HG03095 (cell line): ENCODE results near the gene GRIN3A.

Experiments used
- ATAC-seq: cut with Tn5 transposase; IDR thresholded peaks from one replicate; pipeline ENCODE4 v1.9.1; 2021; ENCODE audit warnings: moderate library complexity; ENCODE audit not compliant: unreplicated experiment

Gene GRIN3A

DNA sequence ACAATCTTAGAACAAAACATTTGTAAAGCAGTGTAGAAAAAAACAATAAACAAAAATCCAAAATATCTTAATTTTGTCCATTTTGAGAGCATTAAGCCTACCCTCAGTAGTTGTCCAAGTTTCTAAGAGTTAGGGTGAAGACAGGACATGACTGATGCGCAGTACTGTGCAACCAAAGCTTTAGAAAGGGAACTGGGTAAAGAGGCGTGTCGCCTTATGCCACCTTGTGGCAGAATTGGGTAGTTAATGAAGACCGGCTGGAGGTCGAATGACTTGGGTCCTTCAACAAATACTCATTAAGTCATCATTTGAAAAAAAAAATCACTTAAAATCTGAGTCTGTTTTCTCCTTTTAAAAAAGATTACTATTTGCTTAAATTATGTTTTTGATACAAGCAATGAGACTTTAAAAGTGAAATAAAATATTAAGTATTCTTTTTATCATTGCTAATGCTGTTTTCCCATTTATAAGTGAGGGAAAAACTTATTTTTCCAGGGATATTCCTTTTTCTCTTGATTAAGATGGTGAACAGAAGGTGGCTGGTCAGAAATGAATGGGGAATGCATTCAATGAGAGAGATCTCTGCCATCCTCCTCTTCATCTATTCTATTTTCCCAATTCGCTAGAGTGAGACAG, 208.3 kb downstream of the GRIN3A start:
- peak; percentile 39 for ATAC-seq

DNA sequence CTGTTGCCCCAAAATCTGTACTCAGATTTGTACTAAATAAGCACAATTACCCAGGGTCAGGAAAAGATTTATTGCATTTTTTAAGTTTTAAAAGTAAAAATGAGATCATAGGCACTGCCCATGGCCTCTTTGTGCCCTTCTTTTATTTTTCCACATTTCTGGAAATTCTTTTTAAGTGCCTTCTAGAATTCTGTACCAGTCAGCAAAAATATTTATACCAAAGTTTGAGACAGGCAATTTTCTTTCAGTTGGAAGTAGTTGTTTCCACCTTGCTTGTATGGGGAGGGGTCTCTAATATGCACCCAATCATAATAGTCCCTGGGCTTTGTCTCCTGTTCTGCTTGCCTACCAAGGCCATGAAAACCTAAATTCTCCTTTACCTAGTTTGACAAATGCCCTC, 210.4 kb downstream of the GRIN3A start:
- ATAC-seq = no peak

DNA sequence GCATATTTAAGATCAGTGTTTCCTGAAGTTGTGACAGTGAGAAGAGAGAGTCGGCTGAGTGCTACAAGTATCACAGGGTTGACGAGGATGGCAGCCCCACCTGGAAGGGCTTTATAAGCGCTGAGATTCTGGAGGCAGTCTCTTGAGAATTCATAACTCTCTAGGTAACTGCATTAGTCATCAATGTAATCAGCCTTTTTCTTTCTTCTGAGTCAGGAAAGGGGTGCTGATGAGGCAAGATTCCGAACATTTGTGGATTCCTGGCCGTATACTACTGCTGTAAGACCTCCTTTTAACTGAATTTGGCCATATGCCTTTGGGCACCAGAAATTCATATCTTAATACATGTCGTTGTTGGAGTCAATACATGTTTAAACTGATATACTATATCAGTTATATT, 211.4 kb downstream of the GRIN3A start:
- no peak for ATAC-seq

DNA sequence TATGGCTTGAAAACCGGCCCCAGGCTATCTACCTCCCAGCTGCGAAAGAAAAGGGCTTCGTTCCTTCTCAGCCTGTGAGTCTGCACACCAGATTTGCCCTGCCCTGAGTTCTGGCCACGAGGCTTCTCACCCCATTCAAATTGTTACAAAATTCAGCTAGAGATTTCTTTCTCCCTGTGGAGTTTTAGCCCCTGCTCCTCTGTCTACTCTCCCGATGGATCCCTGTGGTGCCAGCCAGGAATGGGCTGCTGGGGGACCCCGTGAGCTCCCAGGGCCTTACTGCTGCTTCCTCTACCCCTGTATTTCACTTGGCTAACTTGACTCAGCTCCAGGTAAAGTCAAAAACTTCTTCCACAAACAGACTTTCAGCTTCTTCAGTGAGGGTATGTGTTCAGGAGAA, 214.1 kb downstream of the GRIN3A start:
- no peak for ATAC-seq
